ENCODE measurements around the gene PSMG4. TPM values are rescaled to one million over a fixed set of nuclear protein-coding genes. Genes with fewer than 3 reads are reported as not detected.

The PSMG4 gene
- total and polyA plus RNA-seq, 8 donors: 4.0 to 92.7 (median 27.4) TPM

DNA sequence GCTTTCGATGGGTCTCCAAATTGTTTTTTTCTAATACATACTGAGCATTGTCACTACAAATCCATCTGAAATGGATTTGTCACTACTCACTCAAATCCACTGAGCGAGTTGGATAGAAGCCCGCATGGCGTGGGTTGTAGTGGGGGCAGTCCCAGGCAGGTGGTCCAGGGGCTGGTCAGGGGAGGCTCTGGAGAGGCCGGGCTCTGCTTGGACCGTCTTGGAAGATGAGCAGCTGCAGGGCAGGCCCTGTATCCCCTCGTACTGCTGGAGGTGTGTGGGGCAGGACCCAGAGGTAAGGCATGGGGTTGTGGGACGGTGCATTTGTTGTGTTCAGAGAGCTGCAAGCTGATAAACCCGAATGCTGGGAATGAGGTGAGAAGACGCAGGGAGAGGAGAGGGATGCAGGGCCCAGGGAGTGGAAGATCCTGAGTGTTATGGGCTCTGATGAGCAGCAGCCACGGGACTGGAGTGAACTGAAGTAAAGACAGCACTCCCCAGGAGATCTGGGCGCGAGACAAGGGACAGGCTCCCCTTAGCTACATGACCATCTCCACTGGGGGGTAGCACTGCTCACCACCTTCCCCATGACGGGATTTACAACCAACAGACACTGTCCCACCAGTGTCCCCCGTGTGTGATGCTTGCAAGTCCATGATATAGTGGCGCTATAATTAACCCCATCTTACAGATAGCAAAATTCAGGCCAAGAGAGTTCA, 45.9 kb downstream of the PSMG4 start:
- Histone ChIP-seq H3K36me3 (peaks cover 0 to 16% (median 10%) of the 10 kb centered on the region in 4 donors), H3K27ac (no peak overlapping the region), H3K9me3 (no peaks in the 10 kb centered on the region), H3K27me3 (no peaks in the 10 kb centered on the region), H3K4me1 (no peaks in the 10 kb centered on the region), H3K4me3 (no peak overlapping the region)
- WGBS, 5 donors: 88 to 93% (median 92%) methylated on average over 16 of the region's 16 CpGs
- DNase-seq: no peak
- intact Hi-C loops (cut with DNase I; ENCODE audit: low total_unique reads): no loop called here
- TF ChIP-seq POLR2A (IDR thresholded peaks at IDR 0.05) (no peak), EP300 (IDR thresholded peaks at IDR 0.05) (no peak), POLR2AphosphoS5 (IDR thresholded peaks at IDR 0.05) (no peak)
- TF ChIP-seq, protein P1, sequence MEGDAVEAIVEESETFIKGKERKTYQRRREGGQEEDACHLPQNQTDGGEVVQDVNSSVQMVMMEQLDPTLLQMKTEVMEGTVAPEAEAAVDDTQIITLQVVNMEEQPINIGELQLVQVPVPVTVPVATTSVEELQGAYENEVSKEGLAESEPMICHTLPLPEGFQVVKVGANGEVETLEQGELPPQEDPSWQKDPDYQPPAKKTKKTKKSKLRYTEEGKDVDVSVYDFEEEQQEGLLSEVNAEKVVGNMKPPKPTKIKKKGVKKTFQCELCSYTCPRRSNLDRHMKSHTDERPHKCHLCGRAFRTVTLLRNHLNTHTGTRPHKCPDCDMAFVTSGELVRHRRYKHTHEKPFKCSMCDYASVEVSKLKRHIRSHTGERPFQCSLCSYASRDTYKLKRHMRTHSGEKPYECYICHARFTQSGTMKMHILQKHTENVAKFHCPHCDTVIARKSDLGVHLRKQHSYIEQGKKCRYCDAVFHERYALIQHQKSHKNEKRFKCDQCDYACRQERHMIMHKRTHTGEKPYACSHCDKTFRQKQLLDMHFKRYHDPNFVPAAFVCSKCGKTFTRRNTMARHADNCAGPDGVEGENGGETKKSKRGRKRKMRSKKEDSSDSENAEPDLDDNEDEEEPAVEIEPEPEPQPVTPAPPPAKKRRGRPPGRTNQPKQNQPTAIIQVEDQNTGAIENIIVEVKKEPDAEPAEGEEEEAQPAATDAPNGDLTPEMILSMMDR (IDR thresholded peaks at IDR 0.05): no peak

DNA sequence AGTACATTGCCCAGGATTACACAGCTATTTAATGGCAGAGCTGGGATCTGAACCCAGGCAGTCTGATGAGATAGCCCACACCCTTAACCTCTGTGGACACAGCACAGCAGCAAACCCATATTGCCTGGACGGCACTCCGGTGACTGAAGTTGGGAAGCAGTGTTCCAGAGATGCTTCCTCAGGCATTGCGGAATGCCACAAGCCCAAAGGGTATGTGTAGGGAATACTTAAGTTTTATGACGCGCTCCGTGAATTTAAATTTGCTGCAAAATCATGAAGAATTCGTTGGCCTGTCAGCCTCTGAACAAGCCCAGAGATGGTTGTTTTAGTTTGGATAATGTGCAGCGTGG, 46.4 kb downstream of the PSMG4 start:
- no peak for DNase-seq
- 89 to 95% (median 94%) methylated on average over 8 of the region's 8 CpGs for WGBS, 5 donors
- H3K36me3 ChIP-seq: peaks cover 0 to 16% (median 10%) of the 10 kb centered on the region in 4 donors

DNA sequence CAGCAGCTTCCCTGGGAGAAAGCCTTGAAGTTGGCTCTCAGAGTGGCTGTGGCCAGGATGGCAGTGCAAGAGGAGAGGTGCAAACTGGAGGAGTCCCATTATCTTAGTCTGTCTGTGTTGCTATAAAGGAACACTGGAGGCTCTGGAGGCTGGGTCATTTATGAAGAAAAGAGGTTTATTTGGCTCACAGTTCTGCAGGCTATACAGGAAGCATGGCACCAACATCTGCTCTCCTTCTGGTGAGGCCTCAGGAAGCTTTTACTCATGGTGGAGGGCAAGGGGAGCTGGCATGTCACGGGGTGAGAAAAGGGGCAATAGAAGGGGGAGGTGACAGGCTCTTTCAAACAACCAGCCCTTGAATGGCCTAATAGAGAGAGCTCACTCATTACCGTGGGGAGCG, 47.1 kb downstream of the PSMG4 start:
- DNase-seq: no peak
- H3K27ac ChIP-seq: no peak overlapping the region
- 72 to 100% (median 96%) methylated on average over 3 of the region's 3 CpGs for WGBS, 5 donors
- no peaks in the 10 kb centered on the region for H3K4me1 ChIP-seq
- peaks cover 0 to 16% (median 10%) of the 10 kb centered on the region in 4 donors for H3K36me3 ChIP-seq
- H3K4me3 ChIP-seq: no peak overlapping the region
- intact Hi-C loops (cut with DNase I; ENCODE audit: low total_unique reads): no loop called here
- H3K9me3 ChIP-seq: no peaks in the 10 kb centered on the region
- TF ChIP-seq, protein P1 (IDR thresholded peaks at IDR 0.05): no peak
- TF ChIP-seq POLR2A (IDR thresholded peaks at IDR 0.05): no peak
- H3K27me3 ChIP-seq: no peaks in the 10 kb centered on the region

More for the DNA sequence above, 46.4 kb downstream of the PSMG4 start:
- intact Hi-C loops (cut with DNase I; ENCODE audit: low total_unique reads): no loop called here
- TF ChIP-seq POLR2AphosphoS5 (IDR thresholded peaks at IDR 0.05) (no peak), POLR2A (IDR thresholded peaks at IDR 0.05) (no peak), EP300 (IDR thresholded peaks at IDR 0.05) (no peak)
- TF ChIP-seq, protein P1 (IDR thresholded peaks at IDR 0.05): no peak
- H3K4me3 ChIP-seq: no peak overlapping the region
- no peaks in the 10 kb centered on the region for H3K9me3 ChIP-seq
- H3K27ac ChIP-seq: no peak overlapping the region
- no peaks in the 10 kb centered on the region for H3K27me3 ChIP-seq
- H3K4me1 ChIP-seq: no peaks in the 10 kb centered on the region

DNA sequence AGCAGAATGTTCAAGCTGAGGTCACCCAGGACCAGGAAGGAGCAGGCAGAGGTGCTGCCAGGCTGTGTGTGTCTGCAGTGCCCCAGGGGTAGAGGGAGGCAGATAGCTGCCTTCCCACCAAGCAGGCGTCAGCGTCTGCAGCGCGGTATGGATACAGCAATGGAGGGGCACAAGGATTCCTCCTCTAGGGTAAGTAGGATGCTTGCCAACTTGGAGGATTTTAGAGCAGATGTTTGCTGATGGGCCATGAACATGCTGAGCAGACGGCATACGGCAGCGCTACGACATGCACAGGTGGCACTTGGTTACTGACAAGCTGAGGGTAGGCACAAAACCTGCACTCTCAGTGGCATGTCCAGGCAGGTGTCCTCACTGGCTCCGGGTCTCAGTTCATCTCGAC, 48.1 kb downstream of the PSMG4 start:
- TF ChIP-seq POLR2A (IDR thresholded peaks at IDR 0.05): no peak
- Histone ChIP-seq H3K36me3 (peaks cover 0 to 16% (median 10%) of the 10 kb centered on the region in 4 donors), H3K27ac (no peak overlapping the region), H3K4me3 (no peak overlapping the region), H3K9me3 (no peaks in the 10 kb centered on the region), H3K27me3 (no peaks in the 10 kb centered on the region), H3K4me1 (no peaks in the 10 kb centered on the region)
- DNase-seq: no peak
- WGBS, 5 donors: 88 to 95% (median 94%) methylated on average over 10 of the region's 10 CpGs
- intact Hi-C loops (cut with DNase I; ENCODE audit: low total_unique reads): no loop called here

DNA sequence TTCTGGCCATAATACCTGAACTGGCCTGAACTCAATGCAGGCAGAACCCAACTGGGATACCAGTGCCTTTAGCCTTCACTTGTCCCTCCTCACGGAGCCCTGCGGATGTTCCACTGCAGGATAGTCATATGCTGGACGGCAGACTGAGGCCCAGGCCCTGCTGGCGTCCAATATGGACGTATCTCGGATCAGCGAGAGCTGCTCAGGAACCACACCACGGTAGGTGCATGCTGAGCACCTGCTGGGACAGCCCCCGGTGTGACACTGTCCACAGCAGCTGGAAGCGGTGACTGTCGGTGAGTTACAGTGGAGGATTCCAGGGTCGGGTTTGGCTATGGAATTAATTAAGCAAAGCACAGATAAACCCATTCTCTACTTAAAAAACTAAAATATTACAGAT, 48.7 kb downstream of the PSMG4 start:
- Histone ChIP-seq H3K4me1 (no peaks in the 10 kb centered on the region), H3K9me3 (no peaks in the 10 kb centered on the region), H3K27ac (no peak overlapping the region), H3K27me3 (no peaks in the 10 kb centered on the region), H3K36me3 (peaks cover 0 to 16% (median 10%) of the 10 kb centered on the region in 4 donors), H3K4me3 (no peak overlapping the region)
- intact Hi-C loops (cut with DNase I; ENCODE audit: low total_unique reads): no loop called here
- TF ChIP-seq EP300 (IDR thresholded peaks at IDR 0.05): no peak
- no peak for TF ChIP-seq POLR2AphosphoS5 (IDR thresholded peaks at IDR 0.05)
- TF ChIP-seq POLR2A (IDR thresholded peaks at IDR 0.05): no peak
- TF ChIP-seq, protein P1 (IDR thresholded peaks at IDR 0.05): no peak
- 92 to 96% (median 92%) methylated on average over 7 to 12 of the region's 12 CpGs for WGBS, 5 donors
- no peak for DNase-seq

Data from stomach (tissue), 9 donors.